HUES48 (cell line): ENCODE results near the gene CCDC167.
A peak's percentile ranks its signal among the peaks of the same experiment; 100 is the strongest.

Source experiments
- H3K27ac ChIP-seq: one replicate; pipeline ENCODE4 v1.7.0; 2013; ENCODE audit warnings: low read depth, low read length, inconsistent platforms
- H3K27me3 ChIP-seq: 2 replicates; pipeline ENCODE4 v1.6.1; 2013; ENCODE audit warnings: mild to moderate bottlenecking, low read length; ENCODE audit not compliant: control insufficient read depth, insufficient read depth
- H3K36me3 ChIP-seq: 2 replicates; pipeline ENCODE4 v1.6.1; 2013; ENCODE audit warnings: low read length; ENCODE audit not compliant: control insufficient read depth, insufficient read depth
- H3K4me1 ChIP-seq: 2 replicates; pipeline ENCODE4 v1.6.1; 2013; ENCODE audit warnings: mild to moderate bottlenecking, low read length; ENCODE audit not compliant: control insufficient read depth, insufficient read depth
- H3K4me3 ChIP-seq: 2 replicates; pipeline ENCODE4 v1.5.1; 2013; ENCODE audit warnings: mild to moderate bottlenecking, low read depth, low read length
- H3K9ac ChIP-seq: 2 replicates; pipeline ENCODE4 v1.6.1; 2013; ENCODE audit warnings: mild to moderate bottlenecking, low read depth, low read length, moderate library complexity
- H3K9me3 ChIP-seq: 2 replicates; pipeline ENCODE4 v1.6.1; 2013; ENCODE audit warnings: low read length; ENCODE audit not compliant: control insufficient read depth, insufficient read depth

Gene CCDC167

DNA sequence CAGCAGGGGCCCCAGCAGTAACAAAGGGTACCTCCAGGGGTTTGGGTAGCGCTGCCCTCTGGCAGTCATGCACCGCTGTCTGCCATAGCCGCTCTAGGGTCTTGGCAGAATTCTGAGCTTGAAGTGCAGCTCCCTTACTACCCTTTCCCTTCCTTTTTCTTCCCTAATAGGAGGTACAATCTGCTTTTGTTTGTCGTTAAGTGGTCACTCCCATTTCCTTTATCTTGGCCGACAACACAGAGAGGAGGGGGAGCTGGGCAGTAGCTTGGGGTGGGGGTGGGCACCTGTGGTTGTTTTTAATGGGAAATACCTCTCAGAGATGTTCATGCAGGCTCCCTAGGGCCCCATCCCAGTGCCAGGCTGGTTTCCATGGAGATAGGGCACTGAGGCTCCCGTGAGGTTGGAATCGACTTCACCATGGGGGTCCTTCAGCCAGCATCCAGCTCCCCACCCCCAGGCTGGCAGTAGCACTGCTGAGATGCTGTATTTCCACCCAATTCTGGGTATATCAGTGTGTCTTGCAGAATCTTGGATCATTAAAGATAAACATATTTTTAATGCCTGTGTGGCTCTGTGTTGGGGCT is 18.6 kb downstream of the CCDC167 start:
- Histone ChIP-seq H3K36me3 (peaks cover 46% of the 10 kb centered on the region), H3K4me1 (peaks cover 16% of the 10 kb centered on the region), H3K9ac (no peak overlapping the region), H3K27me3 (no peaks in the 10 kb centered on the region), H3K9me3 (no peaks in the 10 kb centered on the region), H3K4me3 (no peak overlapping the region), H3K27ac (peak overlapping the region; percentile 65)

DNA sequence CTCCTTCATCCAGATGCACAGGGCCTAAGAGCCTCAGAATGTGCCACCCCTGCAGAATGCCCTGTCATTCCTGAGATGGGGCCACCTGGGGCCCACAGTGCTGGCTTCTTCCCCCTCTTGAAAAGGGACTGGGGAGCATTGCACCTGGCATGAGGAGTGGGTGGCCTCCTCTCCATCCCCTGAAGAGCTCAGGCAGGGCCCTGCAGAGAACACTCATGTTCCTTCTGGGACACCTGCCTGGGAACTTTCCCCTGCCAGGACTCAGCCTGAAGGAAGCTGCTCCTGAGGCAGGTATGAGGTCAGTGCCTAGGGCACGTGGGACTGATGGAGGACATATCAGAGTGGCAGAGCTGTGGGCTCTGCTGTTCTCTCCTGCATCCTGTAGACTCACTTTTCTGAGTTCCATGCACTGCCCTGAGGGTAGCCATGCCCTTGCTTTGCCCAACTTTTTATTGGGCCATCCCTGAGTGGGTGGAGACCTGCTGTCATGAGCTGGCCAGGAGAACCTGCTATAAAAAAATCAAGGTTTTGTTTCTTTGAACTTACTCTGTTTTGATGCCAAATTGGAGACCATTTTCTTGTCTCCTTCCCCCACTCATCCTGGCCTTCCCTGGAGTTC is 19.5 kb downstream of the CCDC167 start:
- H3K27ac ChIP-seq: peak overlapping the region; percentile 9
- H3K36me3 ChIP-seq: peaks cover 54% of the 10 kb centered on the region
- H3K4me1 ChIP-seq: peaks cover 16% of the 10 kb centered on the region
- no peaks in the 10 kb centered on the region for H3K9me3 ChIP-seq
- H3K9ac ChIP-seq: no peak overlapping the region
- H3K4me3 ChIP-seq: no peak overlapping the region
- no peaks in the 10 kb centered on the region for H3K27me3 ChIP-seq

DNA sequence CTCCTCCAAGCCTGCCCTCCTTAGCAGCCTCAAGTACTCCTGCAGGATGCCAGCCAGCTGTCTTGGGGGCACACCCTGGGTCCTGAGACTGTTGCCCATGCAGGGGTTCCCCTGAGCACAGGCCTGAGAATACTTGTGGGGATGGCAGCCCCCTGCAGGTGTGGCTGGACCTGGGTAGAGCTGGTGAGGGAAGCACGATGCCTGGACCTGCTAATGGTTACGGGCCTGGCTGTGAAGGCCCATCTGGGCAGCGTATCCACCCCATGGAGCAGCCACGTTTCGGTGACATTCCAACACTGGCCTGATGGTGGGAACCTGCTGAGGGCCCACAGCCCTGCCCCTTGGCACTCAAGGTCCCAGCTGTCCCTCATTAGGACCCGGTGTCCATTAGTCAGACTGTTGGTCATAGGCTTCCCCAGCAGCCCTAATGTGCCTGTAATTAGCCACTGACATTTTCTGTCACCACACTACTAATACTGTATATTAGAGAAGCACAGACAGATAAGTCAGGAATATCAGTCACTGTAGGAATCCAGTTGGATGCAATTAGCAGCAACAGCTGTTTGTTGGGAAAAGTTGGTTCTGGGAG is 20.3 kb downstream of the CCDC167 start:
- H3K4me1 ChIP-seq: peaks cover 16% of the 10 kb centered on the region
- peaks cover 62% of the 10 kb centered on the region for H3K36me3 ChIP-seq
- no peaks in the 10 kb centered on the region for H3K27me3 ChIP-seq
- H3K9ac ChIP-seq: no peak overlapping the region
- H3K27ac ChIP-seq: no peak overlapping the region
- H3K4me3 ChIP-seq: no peak overlapping the region
- no peaks in the 10 kb centered on the region for H3K9me3 ChIP-seq

DNA sequence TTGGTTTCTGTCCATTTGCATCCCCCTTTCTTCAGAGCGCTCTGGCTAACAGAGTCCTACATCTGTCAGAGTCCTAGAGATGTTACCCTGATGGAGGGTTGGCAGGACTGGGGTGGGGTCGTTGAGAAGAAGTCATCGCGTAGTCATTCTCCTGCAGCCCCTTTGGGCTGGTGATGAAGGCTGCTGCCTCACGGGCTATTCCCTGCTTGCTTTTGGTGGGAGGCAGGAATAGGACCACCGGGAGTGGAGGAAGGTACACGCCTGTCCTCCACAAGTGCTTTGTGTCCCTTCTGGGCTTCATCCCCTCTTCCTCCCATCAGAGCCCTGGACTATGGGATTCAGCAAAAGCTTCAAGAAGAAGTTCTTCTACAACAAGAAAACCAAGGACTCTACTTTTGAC is 20.9 kb downstream of the CCDC167 start:
- Histone ChIP-seq H3K36me3 (peaks cover 68% of the 10 kb centered on the region), H3K27ac (no peak overlapping the region), H3K9ac (no peak overlapping the region), H3K27me3 (no peaks in the 10 kb centered on the region), H3K9me3 (no peaks in the 10 kb centered on the region), H3K4me3 (no peak overlapping the region), H3K4me1 (peaks cover 16% of the 10 kb centered on the region)

DNA sequence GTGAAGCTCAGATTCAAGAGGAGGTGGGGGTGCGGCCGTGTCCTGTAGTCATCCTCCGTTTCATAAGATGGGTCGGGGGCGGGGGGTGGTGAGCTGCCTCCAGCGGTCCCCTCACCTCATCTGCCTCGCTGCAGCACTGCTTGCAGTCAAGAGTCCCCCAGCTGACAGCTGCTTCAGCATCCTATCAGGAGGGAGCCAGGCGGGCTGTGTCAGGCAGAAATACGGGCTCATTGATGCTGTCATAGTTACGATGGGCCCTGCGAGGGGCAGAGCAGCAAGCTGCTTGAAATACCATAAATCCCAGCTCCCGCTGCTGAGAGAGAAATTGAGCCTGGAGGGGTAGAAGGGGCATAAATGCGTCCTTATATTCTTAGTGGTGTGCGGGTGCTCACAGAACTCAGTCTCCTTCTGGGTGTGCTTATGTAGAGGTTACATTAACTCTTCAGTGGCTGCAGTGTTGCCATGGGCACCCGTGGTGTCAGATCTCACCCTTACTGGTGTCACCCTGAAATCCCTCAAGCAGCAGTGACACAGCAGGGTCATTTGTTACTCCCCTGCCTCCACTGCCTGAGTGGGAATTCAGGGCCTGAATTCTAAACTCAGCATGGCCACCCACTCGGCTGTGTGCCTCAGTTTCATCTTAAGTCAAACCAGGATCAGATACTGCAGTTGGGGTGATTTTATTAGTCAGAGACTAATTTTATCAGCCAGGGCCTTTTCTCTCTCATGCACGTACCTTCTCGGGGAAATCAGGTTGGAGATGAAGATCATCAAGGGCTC is 21.8 kb downstream of the CCDC167 start:
- Histone ChIP-seq H3K27me3 (no peaks in the 10 kb centered on the region), H3K4me3 (no peak overlapping the region), H3K9me3 (no peaks in the 10 kb centered on the region), H3K27ac (no peak overlapping the region), H3K4me1 (peaks cover 16% of the 10 kb centered on the region), H3K9ac (no peak overlapping the region), H3K36me3 (peaks cover 76% of the 10 kb centered on the region)

DNA sequence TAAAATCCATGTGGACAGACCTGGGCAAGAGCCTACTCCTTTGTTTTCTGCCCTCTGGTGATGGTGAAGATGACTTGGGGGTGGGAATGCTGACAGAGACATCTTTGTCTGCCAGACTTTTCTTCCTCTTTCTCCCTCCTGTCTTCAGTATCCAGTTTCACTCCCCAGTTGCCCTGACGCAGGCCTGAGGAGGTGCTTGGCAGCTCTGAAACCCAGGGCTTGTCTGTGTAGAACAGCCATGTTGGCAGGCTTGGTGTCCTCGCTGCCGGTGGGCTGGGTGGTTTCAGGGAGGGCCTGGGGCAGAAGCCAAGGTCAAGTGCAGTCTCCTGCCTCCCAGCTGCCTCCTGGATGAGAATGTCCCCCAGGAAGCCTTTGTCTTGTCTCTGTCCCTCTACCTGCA is 22.5 kb downstream of the CCDC167 start:
- no peak overlapping the region for H3K4me3 ChIP-seq
- no peaks in the 10 kb centered on the region for H3K9me3 ChIP-seq
- H3K36me3 ChIP-seq: peaks cover 78% of the 10 kb centered on the region
- no peak overlapping the region for H3K9ac ChIP-seq
- peaks cover 16% of the 10 kb centered on the region for H3K4me1 ChIP-seq
- no peak overlapping the region for H3K27ac ChIP-seq
- no peaks in the 10 kb centered on the region for H3K27me3 ChIP-seq

DNA sequence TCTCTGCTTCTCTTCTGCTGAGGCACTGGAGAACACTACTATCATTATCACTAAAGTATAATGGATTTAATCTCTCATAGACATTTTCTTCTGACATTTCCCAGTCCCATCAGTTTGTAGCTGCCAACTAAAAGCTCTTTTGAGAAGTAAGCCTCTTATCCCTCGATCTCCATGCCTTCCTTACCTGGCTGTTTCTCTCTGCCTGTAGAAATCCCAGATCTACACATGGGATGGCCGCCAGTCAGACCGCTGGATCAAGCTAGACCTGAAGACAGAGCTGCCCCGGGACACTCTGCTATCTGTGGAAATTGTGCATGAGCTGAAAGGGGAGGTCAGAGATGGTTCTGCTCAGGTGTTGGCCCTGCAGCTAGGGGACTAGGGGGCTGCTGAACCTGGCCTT is 25.4 kb downstream of the CCDC167 start:
- H3K4me1 ChIP-seq: no peaks in the 10 kb centered on the region
- H3K36me3 ChIP-seq: peaks cover 84% of the 10 kb centered on the region

DNA sequence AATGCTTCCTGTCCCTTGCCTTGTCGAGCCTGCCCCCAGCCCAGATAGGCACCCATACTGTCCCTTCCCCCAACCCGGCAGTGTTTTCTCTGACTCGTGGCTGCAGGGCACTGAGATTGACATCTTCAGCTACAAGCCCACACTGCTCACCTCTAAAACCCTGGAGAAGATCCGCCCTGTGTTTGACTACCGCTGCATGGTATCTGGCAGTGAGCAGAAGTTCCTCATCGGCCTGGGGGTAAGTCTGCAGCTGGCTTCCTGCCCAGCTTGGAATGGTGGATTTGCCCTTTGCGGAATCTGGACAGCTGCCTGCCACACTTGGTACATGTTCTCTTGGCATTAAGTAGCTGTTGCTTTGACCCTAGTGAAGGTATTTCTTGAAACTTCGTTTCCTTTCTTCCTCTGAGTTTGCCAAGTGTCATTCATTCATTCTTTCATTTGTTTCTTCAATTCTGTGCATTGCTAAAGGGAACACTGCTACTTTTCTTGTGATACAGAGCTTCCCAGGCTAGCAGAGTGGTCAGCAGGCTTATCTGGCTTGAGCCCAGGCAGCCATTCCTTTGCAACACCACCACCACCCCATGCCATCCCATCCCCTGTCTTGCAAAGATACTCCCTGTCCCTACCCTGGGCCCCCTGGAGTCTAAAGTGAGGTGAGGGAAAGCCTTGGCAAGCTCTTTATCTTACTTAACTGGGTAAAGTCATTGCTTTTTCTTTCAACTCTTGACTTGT is 26.2 kb downstream of the CCDC167 start:
- peaks cover 76% of the 10 kb centered on the region for H3K36me3 ChIP-seq
- H3K4me1 ChIP-seq: no peaks in the 10 kb centered on the region
- no peaks in the 10 kb centered on the region for H3K27me3 ChIP-seq
- no peak overlapping the region for H3K4me3 ChIP-seq
- no peak overlapping the region for H3K27ac ChIP-seq
- no peaks in the 10 kb centered on the region for H3K9me3 ChIP-seq
- no peak overlapping the region for H3K9ac ChIP-seq

More for the DNA sequence above, 25.4 kb downstream of the CCDC167 start:
- Histone ChIP-seq H3K9me3 (no peaks in the 10 kb centered on the region), H3K27ac (no peak overlapping the region), H3K27me3 (no peaks in the 10 kb centered on the region), H3K4me3 (no peak overlapping the region), H3K9ac (no peak overlapping the region)

DNA sequence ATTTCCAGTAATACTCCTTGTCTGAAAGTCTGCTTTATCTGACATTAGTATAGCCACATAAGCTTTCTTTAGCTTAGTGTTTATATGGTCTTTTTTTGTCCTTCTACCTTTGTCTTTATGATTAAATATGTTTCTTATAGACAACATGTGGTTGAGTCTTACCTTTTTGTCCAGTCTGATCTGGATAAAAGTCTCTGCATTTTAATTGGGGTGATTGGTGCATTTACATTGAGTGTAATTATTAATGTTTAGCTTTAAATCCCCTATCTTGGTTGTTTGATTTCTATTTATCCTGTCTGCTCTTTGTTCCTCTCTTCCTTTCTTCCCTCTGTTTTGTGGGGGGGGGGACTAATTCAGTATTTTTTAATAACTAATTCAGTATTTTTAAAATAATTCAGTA is 32.0 kb downstream of the CCDC167 start:
- Histone ChIP-seq H3K27ac (no peak overlapping the region), H3K27me3 (no peaks in the 10 kb centered on the region), H3K4me1 (no peaks in the 10 kb centered on the region), H3K4me3 (no peak overlapping the region), H3K9me3 (no peaks in the 10 kb centered on the region), H3K36me3 (peaks cover 34% of the 10 kb centered on the region), H3K9ac (no peak overlapping the region)

DNA sequence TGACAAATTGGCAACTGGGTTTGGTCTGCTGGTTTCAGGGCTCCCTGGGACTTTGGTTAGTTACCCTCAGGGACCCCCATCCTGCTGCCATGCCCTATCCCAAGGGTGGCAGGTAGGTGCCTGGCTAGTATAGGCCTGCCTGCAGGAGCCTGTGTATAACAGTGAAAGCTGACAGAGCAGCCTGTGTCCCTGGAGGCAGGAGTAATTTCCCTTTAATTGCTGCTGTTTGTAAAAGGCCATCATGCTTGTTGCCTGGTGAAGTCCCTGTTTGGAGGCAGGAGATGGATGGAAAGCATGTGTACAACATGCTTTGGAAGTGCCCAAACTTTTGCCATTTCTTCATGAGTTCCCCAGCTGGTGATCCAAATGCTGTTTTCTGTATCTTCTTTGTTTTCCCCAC is 36.6 kb downstream of the CCDC167 start:
- Histone ChIP-seq H3K27me3 (no peaks in the 10 kb centered on the region), H3K27ac (no peak overlapping the region), H3K9ac (no peak overlapping the region), H3K4me1 (no peaks in the 10 kb centered on the region), H3K4me3 (no peak overlapping the region), H3K9me3 (no peaks in the 10 kb centered on the region; the same call in 1 of the 2 replicates), H3K36me3 (peaks cover 57% of the 10 kb centered on the region)
